IPS DF 4.7 (cell line): ENCODE data around the gene TNRC18.
"Not testable (repeated sequence)": the region's sequence is repeated elsewhere in the genome, so short reads cannot be mapped to it uniquely, and the experiment has no call there.

Experiments
- DNase-seq: peaks from one replicate; pipeline ENCODE4 v3.0.0-alpha.2; 2013; ENCODE audit warnings: low spot score; ENCODE audit errors: extremely low read depth

The TNRC18 gene

DNA sequence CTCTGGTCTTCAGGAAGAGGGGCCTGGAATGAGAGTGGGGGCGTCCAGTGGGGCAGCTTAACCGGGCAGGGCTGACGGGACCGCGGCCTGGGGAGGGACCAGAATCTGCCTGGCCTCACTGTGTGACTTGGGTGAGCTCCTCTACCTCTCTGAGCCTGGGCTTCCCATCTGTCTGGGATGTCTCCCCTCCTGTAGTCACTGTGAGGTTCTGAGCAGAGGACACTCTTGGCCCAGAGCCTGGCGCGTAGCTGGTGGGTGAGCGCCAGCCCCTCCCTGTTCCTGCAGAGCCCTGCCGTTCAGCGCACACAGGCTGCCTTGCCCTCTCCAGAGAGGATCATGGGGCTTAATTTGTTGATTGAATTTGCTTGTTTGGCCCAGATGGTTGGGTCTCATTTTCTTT lies 148.1 kb downstream of the TNRC18 start:
- DNase-seq = not testable (repeated sequence)

DNA sequence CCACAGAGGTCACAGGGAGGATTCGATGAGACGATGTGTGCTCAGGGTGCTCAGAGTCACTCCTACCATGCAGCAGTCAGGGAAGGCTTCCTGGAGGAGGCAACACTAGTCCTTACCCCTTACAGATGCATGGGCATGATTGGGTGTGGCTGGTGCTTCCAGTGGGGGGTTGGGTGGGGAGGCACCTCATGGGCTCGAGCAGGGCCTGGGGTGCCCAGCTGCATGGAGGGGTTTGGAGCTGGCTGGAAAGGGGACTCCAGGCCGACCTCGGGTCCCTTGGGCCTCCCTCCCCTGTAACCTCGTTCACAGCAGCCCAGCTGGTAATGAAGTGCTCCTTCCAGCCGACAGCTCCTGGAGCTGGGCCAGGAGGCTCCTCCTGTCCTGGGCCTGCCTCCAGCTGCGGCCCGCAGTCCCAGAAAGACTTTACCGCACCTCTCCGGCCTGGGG lies 148.6 kb downstream of the TNRC18 start:
- not testable (repeated sequence) for DNase-seq

- no peak for DNase-seq
Measured at GRCh38 chr7:5274441-5274840, 149.2 kb downstream of the TNRC18 start.

DNA sequence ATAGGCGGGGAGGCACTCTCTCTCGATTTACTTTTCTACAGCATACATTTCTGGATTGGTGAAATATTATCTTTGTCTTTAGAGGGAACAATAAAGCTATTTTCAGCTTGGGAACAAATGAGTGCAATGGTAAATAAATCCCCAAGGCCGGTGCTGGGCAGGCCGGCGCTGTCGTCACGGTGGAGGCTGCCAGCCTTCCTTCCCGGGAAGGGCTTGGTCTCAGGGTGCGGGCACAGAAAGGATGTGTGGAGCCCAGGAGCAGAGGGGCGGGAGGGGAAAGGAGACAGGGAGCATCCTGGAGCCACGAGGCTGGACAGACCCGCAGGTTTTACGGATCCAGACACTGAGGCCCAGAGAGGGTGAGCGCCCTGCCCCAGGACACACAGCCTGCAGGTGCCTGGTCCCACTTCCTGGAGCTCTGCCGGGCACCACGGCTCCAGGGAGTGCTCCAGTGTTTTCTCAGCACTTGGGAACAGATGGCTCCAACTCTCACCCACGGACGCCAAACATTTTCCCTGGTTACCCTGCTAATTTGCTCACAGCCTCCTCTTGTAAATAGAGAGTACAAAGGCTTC lies 149.7 kb downstream of the TNRC18 start:
- not testable (repeated sequence) for DNase-seq

DNA sequence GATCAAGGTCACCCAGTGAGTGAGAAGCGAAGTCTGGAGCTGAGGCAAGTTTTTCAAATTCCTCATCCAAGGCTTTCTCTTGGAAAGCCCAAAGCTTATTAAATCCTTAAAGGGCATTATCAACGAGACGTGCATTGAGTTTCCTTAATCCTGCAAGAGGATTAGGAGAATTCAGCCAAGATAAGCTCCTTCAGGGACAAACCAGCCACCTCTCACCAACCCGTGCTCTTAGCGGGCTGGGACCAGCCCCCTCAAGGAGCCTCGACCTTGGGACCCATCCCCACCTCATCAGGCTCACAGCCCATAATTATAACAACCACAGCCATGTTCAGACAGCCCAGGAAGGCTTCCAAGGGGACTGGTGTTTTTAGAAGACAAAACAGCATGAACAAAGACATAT lies 152.8 kb downstream of the TNRC18 start:
- no peak for DNase-seq

DNA sequence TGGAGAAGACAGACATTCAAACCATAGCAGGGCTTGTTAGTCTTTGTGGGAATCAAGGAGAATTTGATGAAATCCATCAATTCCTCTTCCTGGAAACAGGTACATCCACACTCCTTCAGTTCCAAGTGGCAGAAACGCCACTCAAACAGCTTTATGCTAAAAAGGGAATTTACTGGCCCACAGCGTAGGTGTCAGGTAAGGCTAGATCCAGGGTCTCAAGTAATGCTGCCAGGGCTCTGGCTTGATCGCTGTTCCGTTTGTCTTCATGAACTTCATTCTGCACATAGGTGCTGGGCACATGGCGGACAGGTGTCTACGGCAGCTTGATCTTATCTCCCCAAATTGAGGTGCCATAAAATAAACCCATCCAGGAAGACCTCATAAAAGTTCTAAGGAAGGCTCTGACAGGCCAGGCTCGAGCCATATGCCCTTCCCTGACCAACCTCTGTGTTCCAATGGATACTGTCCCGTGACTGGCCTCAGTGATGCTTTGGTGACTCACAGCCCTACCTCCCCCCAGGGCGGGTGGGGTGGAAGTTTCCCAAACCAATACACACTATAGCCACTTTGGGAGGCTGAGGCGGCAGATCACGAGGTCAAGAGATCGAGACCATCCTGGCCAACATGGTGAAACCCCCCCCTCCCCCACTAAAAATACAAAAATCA lies 153.5 kb downstream of the TNRC18 start:
- DNase-seq = not testable (repeated sequence)

GRCh38 chr7:5267829-5268228 lies 155.8 kb downstream of the TNRC18 start:
- DNase-seq = not testable (repeated sequence)

DNA sequence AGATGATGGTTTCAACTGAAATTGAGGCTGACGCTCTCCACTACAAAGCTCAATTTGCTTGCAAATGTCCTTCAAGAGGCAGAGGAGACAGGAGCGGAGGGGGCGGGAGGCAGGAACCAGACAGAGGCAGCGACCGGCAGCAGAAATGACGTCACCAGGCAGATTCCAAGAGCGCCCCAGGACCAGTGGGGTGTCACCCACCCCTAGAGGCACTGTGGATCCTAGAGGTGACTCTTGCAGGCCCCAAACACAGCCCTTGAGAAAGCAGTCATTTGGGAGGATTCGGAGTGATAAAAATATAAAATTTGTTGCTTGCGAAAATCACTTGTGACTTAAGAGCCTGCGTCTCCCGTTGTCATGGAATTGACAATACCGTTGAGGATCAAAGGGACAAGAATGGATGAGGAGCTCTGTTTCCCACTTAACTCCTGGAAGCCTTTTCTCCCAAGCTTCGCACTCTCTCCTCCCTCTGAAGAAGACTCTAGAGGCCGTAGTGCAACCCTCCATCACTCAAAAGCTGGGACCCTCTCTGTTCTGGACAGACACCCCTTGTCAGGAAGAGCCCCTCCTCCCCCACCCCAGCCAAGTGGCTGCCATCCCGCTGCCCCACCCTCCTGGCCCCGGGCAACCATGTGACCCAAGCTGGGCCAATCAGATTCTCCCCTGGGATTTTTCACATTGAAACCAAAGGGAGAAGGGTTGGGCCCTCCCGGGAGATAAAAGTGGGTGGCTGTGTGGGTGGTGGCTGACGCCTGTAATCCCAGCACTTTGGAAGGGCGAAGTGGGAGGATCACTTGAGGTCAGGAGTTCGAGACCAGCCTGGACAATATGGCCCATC lies 157.2 kb downstream of the TNRC18 start:
- DNase-seq = no peak

DNA sequence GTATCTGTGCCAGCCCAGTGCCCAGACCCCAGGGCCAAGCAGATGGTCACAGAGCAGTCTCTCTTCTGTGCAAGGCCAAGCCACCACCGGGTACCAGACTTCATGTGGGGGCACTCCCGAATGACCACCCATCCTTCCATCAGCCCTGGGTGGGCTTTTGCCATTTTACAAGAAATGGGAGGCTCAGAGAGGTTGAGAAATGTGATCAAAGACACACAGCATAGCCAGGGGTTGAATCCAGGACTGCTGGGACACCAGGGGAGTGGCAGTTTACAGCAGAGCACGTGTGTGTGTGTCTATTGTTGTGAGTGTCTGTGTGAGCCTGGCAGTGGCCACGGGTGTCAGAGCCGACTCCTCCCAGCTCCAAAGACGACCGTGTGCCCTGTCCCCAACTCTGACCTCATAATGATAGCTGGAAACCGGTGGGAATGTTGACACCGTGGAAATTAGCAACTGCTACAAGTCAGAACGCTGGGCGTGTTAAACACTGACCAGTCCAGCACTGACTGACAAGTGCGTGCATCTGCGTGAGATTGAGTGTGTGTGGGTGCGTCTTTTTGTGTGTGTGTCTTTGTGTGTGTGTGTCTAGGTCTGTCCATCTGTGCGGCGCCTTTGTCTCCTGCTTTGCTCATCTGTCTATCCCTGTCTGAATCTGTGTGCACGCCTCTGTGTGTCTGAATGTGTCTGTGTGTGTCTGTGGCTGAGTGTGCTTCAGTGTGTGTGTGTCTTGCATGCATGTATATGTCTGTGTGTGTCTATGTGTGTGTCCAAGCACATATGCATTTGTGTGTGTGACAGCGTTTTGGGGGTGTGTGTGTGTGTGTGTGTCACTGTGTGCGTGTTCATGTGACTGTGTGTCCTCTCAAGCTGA lies 158.1 kb downstream of the TNRC18 start:
- DNase-seq = no peak

DNA sequence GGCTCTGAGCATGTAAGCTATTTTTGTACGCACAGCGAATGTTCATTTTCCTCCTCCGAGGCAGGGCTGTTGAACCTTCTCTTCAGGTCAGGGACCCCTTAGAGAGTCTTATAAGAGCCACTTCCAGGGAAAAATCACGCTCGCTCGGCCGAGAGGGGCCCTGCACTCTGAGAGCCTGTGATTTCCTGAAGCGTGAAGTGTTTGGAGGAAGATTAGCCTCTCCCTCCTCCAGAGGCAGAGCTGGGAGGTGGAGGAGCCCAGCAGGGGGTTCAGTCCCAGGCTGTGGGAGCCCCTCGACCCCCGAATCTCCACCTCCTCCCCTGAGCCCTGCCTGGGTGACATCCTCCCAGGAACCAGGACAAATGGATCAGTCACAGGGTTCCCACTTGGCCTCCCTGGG lies 160.6 kb downstream of the TNRC18 start:
- DNase-seq = not testable (repeated sequence)

GRCh38 chr7:5260530-5261068 lies 163.0 kb downstream of the TNRC18 start:
- DNase-seq = not testable (repeated sequence)
